ENCODE measurements around the gene TENM4.

- no peak for TF ChIP-seq CTCF (IDR thresholded peaks at IDR 0.05; ENCODE audit: borderline replicate concordance, extremely low read depth, low read length, poor library complexity, severe bottlenecking)
- TF ChIP-seq EZH2 (IDR thresholded peaks at IDR 0.05; ENCODE audit: borderline replicate concordance, low read depth, low read length, severe bottlenecking) = no peak
Observed at GRCh38 chr11:78933350-78933749, 507.5 kb downstream of the TENM4 start.

All from DND-41 (cell line).